ENCODE results near the gene WDR11.

WDR11 gene

GRCh38 chr10:120946497-120946896 lies 95.3 kb downstream of the WDR11 start:
- no peak overlapping the region for H3K9ac ChIP-seq
- H3K27ac ChIP-seq = no peak overlapping the region

DNA sequence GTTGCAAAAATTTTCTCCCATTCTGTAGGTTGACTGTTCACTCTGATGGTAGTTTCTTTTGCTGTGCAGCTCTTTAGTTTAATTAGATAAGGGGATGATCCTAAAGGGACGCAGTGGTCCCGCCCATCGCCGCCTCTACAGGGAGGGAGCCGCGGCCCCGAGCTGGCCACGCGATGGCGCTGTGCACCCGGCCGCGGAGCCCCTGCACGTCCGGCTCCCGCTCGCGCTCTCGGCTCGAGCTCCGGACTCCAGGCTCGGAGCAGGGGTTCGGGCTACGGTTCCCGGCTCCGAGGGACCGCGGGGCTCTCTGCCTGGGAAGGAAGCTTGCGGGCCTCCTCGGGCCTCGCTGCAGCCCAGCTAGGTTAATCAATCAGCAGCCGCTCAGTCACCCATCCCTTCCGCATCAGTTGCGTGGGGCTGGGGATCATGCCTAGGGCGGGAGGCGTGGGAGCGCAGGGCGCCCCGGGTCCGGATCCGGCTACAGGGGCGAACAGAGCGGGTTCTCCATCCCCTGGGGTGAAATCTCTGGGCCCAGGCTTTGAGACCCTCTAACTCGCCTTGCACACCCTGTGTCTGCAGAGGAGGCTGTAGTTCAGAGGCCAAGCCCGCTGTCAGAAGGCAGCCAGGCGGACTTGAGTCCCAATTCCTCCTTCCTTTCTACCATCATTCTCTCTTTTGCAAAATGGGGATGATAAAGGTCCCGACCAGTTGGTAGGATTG lies 97.9 kb downstream of the WDR11 start:
- Histone ChIP-seq H3K4me1 (no peaks in the 10 kb centered on the region), H3K4me2 (ENCODE audit: low read length) (peak overlapping the region; percentile 65), H3K27me3 (ENCODE audit: control insufficient read depth, insufficient read depth, low read length) (no peaks in the 10 kb centered on the region), H3K9ac (no peak overlapping the region), H3K9me3 (ENCODE audit: control insufficient read depth, low read length) (no peaks in the 10 kb centered on the region), H3K36me3 (ENCODE audit: control insufficient read depth, insufficient read depth, low read length) (no peaks in the 10 kb centered on the region), H2AFZ (peak overlapping the region; percentile 9), H3K79me2 (no peaks in the 10 kb centered on the region), H3K4me3 (ENCODE audit: low read depth, low read length) (peak overlapping the region; percentile 17), H3K27ac (no peak overlapping the region)
- TF ChIP-seq CTCF (IDR thresholded peaks at IDR 0.05) = peak; percentile 61

More at GRCh38 chr10:120946497-120946896, 95.3 kb downstream of the WDR11 start:
- Histone ChIP-seq H3K27me3 (ENCODE audit: control insufficient read depth, insufficient read depth, low read length) (no peaks in the 10 kb centered on the region), H3K4me1 (no peaks in the 10 kb centered on the region), H2AFZ (no peak overlapping the region), H3K36me3 (ENCODE audit: control insufficient read depth, insufficient read depth, low read length) (no peaks in the 10 kb centered on the region), H3K4me2 (ENCODE audit: low read length) (peak overlapping the region; percentile 11), H3K79me2 (no peaks in the 10 kb centered on the region), H3K4me3 (ENCODE audit: low read depth, low read length) (no peak overlapping the region), H3K9me3 (ENCODE audit: control insufficient read depth, low read length) (no peaks in the 10 kb centered on the region)
- TF ChIP-seq CTCF (IDR thresholded peaks at IDR 0.05) = no peak

GRCh38 chr10:120949609-120950031 lies 98.5 kb downstream of the WDR11 start:
- TF ChIP-seq CTCF (IDR thresholded peaks at IDR 0.05) = no peak
- Histone ChIP-seq H3K4me3 (ENCODE audit: low read depth, low read length) (no peak overlapping the region), H3K9me3 (ENCODE audit: control insufficient read depth, low read length) (no peaks in the 10 kb centered on the region), H3K9ac (no peak overlapping the region), H3K4me2 (ENCODE audit: low read length) (no peak overlapping the region), H3K27me3 (ENCODE audit: control insufficient read depth, insufficient read depth, low read length) (no peaks in the 10 kb centered on the region), H3K4me1 (no peaks in the 10 kb centered on the region), H3K27ac (no peak overlapping the region), H3K36me3 (ENCODE audit: control insufficient read depth, insufficient read depth, low read length) (no peaks in the 10 kb centered on the region), H2AFZ (no peak overlapping the region), H3K79me2 (no peaks in the 10 kb centered on the region)

DNA sequence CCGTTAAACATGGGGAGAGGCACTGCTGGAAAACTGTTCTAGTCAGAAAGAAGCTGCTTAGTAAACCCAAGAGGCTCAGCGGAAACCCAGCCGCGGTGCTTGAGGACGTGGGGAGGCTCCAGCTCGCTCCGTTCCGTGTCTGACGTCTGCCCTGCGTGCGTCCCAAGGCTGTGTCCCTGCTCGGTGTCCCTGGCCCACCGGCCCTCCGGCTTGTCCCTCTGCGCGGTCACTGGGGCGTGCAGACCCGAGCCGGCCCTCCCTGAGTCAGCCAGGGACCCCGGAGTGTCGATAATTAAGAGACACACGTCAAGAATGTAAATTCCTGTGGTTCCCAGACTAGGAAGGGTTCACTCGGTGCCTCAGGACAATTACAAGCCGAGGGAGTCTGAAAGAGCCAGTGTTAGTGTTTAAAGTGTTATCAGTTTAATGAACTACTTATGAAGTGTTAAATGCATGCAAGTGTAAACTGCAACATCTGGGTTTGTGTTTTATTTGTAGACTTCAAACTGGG lies 98.9 kb downstream of the WDR11 start:
- H3K27ac ChIP-seq = no peak overlapping the region
- H3K36me3 ChIP-seq (ENCODE audit: control insufficient read depth, insufficient read depth, low read length) = no peaks in the 10 kb centered on the region
- no peaks in the 10 kb centered on the region for H3K79me2 ChIP-seq
- no peak overlapping the region for H3K4me2 ChIP-seq (ENCODE audit: low read length)
- H3K4me3 ChIP-seq (ENCODE audit: low read depth, low read length) = no peak overlapping the region
- no peak overlapping the region for H3K9ac ChIP-seq
- no peak overlapping the region for H2AFZ ChIP-seq
- no peaks in the 10 kb centered on the region for H3K27me3 ChIP-seq (ENCODE audit: control insufficient read depth, insufficient read depth, low read length)
- H3K9me3 ChIP-seq (ENCODE audit: control insufficient read depth, low read length) = no peaks in the 10 kb centered on the region
- H3K4me1 ChIP-seq = no peaks in the 10 kb centered on the region
- no peak for TF ChIP-seq CTCF (IDR thresholded peaks at IDR 0.05)

- no peaks in the 10 kb centered on the region for H3K9me3 ChIP-seq (ENCODE audit: control insufficient read depth, low read length)
- no peaks in the 10 kb centered on the region for H3K4me1 ChIP-seq
- H3K79me2 ChIP-seq = no peaks in the 10 kb centered on the region
- no peak overlapping the region for H2AFZ ChIP-seq
- TF ChIP-seq CTCF (IDR thresholded peaks at IDR 0.05) = no peak
- no peak overlapping the region for H3K9ac ChIP-seq
- H3K4me2 ChIP-seq (ENCODE audit: low read length) = no peak overlapping the region
- H3K27ac ChIP-seq = no peak overlapping the region
- no peaks in the 10 kb centered on the region for H3K27me3 ChIP-seq (ENCODE audit: control insufficient read depth, insufficient read depth, low read length)
- H3K4me3 ChIP-seq (ENCODE audit: low read depth, low read length) = no peak overlapping the region
- H3K36me3 ChIP-seq (ENCODE audit: control insufficient read depth, insufficient read depth, low read length) = no peaks in the 10 kb centered on the region
Observed at GRCh38 chr10:120951288-120951687, 100.1 kb downstream of the WDR11 start.

Data from parathyroid adenoma (tissue), 2 donors.